K562 (cell line): ENCODE results near the gene ROR2. TPM values are rescaled to one million over a fixed set of nuclear protein-coding genes. Genes with fewer than 3 reads are reported as not detected.
A peak's percentile ranks its signal among the peaks of the same experiment; 100 is the strongest.

Source experiments
- CBX2 ChIP-seq: fragments of 200-600 bp; sonication (generic); IDR thresholded peaks from one replicate; pipeline ENCODE4 v1.6.1; 2012; ENCODE audit warnings: mild to moderate bottlenecking, low read length, inconsistent platforms; ENCODE audit not compliant: insufficient read depth, poor library complexity, severe bottlenecking
- CHD1 ChIP-seq: fragments of 200-600 bp; sonication (generic); IDR thresholded peaks from one replicate; pipeline ENCODE4 v1.6.1; 2012; ENCODE audit warnings: mild to moderate bottlenecking, moderate library complexity, low read length, inconsistent platforms
- CTBP1 ChIP-seq: fragments of 450-650 bp; IDR thresholded peaks from 2 replicates; pipeline ENCODE4 v1.6.1; 2016; ENCODE audit warnings: borderline replicate concordance
- EP400 ChIP-seq: fragments of 450-650 bp; IDR thresholded peaks from 2 replicates; pipeline ENCODE4 v1.6.1; 2017; ENCODE audit warnings: antibody characterized with exemption, mild to moderate bottlenecking, moderate library complexity
- ERF ChIP-seq: fragments of 450-650 bp; formaldehyde crosslinking; IDR thresholded peaks from 2 replicates; pipeline ENCODE4 v1.4.0; 2020; ENCODE audit warnings: mild to moderate bottlenecking, mixed read lengths
- HOXB6 ChIP-seq: fragments of 250-450 bp; sonication (Bioruptor Pico); IDR thresholded peaks from 2 replicates; pipeline ENCODE4 v1.5.1; 2022; ENCODE audit warnings: mild to moderate bottlenecking, borderline replicate concordance
- KAT2B ChIP-seq: IDR thresholded peaks from one replicate; pipeline ENCODE4 v1.6.1; 2012; ENCODE audit warnings: low read depth, mild to moderate bottlenecking, control low read depth, inconsistent platforms, low read length, moderate library complexity
- MCM2 ChIP-seq: fragments of 450-650 bp; IDR thresholded peaks from 2 replicates; pipeline ENCODE4 v1.6.1; 2017; ENCODE audit warnings: low read depth, mild to moderate bottlenecking
- PTTG1 ChIP-seq: fragments of 450-650 bp; IDR thresholded peaks from 2 replicates; pipeline ENCODE4 v1.6.1; 2016; ENCODE audit warnings: low read depth, mild to moderate bottlenecking, missing genetic modification characterization, missing compliant biosample characterization
- RAD21 ChIP-seq, 2 experiments: fragments of 250-450 bp in 1 of 2; fragments of 450-650 bp in 1 of 2; sonication (Bioruptor Pico) in 1 of 2; formaldehyde crosslinking in 1 of 2; IDR thresholded peaks in 1 of 2; conservative IDR thresholded peaks in 1 of 2; 2 replicates each; pipeline versions ENCODE4 v1.4.0 to v1.8.0; 2020 to 2022; ENCODE audit warnings: mild to moderate bottlenecking in 2 of 2, moderate library complexity in 1 of 2
- RBM15 ChIP-seq: fragments of 200-400 bp; formaldehyde crosslinking; IDR thresholded peaks from 2 replicates; pipeline ENCODE4 v1.6.1; 2018; ENCODE audit warnings: mild to moderate bottlenecking, low read length, moderate library complexity; ENCODE audit not compliant: insufficient read depth
- SIN3A ChIP-seq, 2 experiments: fragments of 150-350 bp in 1 of 2; IDR thresholded peaks; 2 replicates each; pipeline ENCODE4 v1.6.1; 2011 to 2016; ENCODE audit warnings: borderline replicate concordance in 2 of 2, low read depth in 2 of 2, low read length in 2 of 2, mild to moderate bottlenecking in 2 of 2, moderate library complexity in 2 of 2; ENCODE audit not compliant: control insufficient read depth in 1 of 2
- ZBTB34 ChIP-seq: fragments of 250-450 bp; sonication (Bioruptor Pico); IDR thresholded peaks from 2 replicates; pipeline ENCODE4 v1.8.0; 2021; ENCODE audit warnings: mild to moderate bottlenecking, moderate library complexity
- ZNF134 ChIP-seq: fragments of 250-450 bp; sonication (Bioruptor Pico); conservative IDR thresholded peaks from 2 replicates; pipeline ENCODE4 v1.4.0; 2020
- ZNF263 ChIP-seq: sonication (generic); formaldehyde crosslinking; IDR thresholded peaks from 2 replicates; pipeline ENCODE4 v1.8.0; 2022; ENCODE audit warnings: mild to moderate bottlenecking, missing genetic modification reagents, borderline replicate concordance
- ZNF316 ChIP-seq: fragments of 450-650 bp; IDR thresholded peaks from 2 replicates; pipeline ENCODE4 v1.6.1; 2016
- polyA plus RNA-seq, 8 experiments: library from polyadenylated mRNA; depleted of rRNA in 4 of 8; stranded (reverse) in 5 of 8; unstranded in 3 of 8; fragments of >200 nt; fragmentation: Nextera tagmentation in 2 of 8; fragmentation: Illumina TruSeq in 1 of 8; extraction: Ambion mirVana in 2 of 8; extraction: Trizol in 1 of 8; gene quantifications; 2 replicates each; pipeline versions ENCODE4 v1.2.1 to v1.2.3, GENCODE V29; 2011 to 2014; ENCODE audit warnings: inconsistent platforms in 1 of 8, missing spikeins in 1 of 8
- total RNA-seq, 7 experiments: library from RNA; depleted of rRNA in 6 of 7; stranded (reverse); fragments of >200 nt in 6 of 7; fragmentation: Illumina TruSeq in 2 of 7; extraction: Trizol in 2 of 7; gene quantifications; 2 replicates each; pipeline versions ENCODE4 v1.2.1 to v1.2.3, GENCODE V29; 2011 to 2021; ENCODE audit warnings: low replicate concordance in 1 of 7
- TF ChIP-seq, protein P1 (sequence below): sonication (generic); formaldehyde crosslinking; IDR thresholded peaks from 2 replicates; pipeline ENCODE4 v1.8.1; 2022; ENCODE audit warnings: missing genetic modification reagents
- TF ChIP-seq, protein P2 (sequence below), 2 experiments: fragments of 200-800 bp in 1 of 2; sonication (Bioruptor generic) in 1 of 2; sonication (generic) in 1 of 2; formaldehyde crosslinking in 1 of 2; IDR thresholded peaks in 1 of 2; conservative IDR thresholded peaks in 1 of 2; 2 replicates each; pipeline versions ENCODE4 v1.5.0 to v1.6.1; 2016 to 2020; ENCODE audit warnings: missing compliant biosample characterization in 1 of 2, missing genetic modification characterization in 1 of 2, missing genetic modification reagents in 1 of 2
- TF ChIP-seq, protein P3 (sequence below): fragments of 250-450 bp; sonication (Bioruptor Pico); IDR thresholded peaks from 2 replicates; pipeline ENCODE4 v1.4.0; 2020; ENCODE audit warnings: mild to moderate bottlenecking, moderate library complexity

The ROR2 gene
- total and polyA plus RNA-seq, 9 of the 15 experiments (the other 6 are each of a cell fraction or from before 2014, with no cell fraction given) = 5.6 to 33.8 (median 15.3) TPM

- TF ChIP-seq SIN3A (IDR thresholded peaks at IDR 0.05; ENCODE audit: borderline replicate concordance in 2 of 2, control insufficient read depth in 1 of 2, low read depth in 2 of 2, low read length in 2 of 2) (no peak; a peak in 1 of 4 replicates), EP400 (peak; percentile 47; the same call in 1 of the 2 replicates), MCM2 (no peak), ZNF263 (CRISPR knock-in tag) (peak; percentile 96), RBM15 (no peak), ZNF134 (CRISPR knock-in tag) (no peak), ZBTB34 (CRISPR knock-in tag) (no peak), CTBP1 (peak; percentile 72), ERF (CRISPR knock-in tag) (no peak), RAD21 (CRISPR knock-in tag; conservative IDR thresholded peaks at IDR 0.05 in 1 of 2, IDR thresholded peaks at IDR 0.05 in 1 of 2) (peak; percentile 27 to 30; a peak in 2 of 4 replicates), KAT2B (no peak), PTTG1 (tag) (no peak), CBX2 (no peak), ZNF316 (no peak), CHD1 (no peak), HOXB6 (CRISPR knock-in tag) (no peak)
- TF ChIP-seq, protein P1, sequence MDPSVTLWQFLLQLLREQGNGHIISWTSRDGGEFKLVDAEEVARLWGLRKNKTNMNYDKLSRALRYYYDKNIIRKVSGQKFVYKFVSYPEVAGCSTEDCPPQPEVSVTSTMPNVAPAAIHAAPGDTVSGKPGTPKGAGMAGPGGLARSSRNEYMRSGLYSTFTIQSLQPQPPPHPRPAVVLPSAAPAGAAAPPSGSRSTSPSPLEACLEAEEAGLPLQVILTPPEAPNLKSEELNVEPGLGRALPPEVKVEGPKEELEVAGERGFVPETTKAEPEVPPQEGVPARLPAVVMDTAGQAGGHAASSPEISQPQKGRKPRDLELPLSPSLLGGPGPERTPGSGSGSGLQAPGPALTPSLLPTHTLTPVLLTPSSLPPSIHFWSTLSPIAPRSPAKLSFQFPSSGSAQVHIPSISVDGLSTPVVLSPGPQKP (CRISPR knock-in tag) = no peak
- TF ChIP-seq, protein P2, sequence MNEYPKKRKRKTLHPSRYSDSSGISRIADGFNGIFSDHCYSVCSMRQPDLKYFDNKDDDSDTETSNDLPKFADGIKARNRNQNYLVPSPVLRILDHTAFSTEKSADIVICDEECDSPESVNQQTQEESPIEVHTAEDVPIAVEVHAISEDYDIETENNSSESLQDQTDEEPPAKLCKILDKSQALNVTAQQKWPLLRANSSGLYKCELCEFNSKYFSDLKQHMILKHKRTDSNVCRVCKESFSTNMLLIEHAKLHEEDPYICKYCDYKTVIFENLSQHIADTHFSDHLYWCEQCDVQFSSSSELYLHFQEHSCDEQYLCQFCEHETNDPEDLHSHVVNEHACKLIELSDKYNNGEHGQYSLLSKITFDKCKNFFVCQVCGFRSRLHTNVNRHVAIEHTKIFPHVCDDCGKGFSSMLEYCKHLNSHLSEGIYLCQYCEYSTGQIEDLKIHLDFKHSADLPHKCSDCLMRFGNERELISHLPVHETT (CRISPR knock-in tag; conservative IDR thresholded peaks at IDR 0.05 in 1 of 2, IDR thresholded peaks at IDR 0.05 in 1 of 2) = no peak
- TF ChIP-seq, protein P3, sequence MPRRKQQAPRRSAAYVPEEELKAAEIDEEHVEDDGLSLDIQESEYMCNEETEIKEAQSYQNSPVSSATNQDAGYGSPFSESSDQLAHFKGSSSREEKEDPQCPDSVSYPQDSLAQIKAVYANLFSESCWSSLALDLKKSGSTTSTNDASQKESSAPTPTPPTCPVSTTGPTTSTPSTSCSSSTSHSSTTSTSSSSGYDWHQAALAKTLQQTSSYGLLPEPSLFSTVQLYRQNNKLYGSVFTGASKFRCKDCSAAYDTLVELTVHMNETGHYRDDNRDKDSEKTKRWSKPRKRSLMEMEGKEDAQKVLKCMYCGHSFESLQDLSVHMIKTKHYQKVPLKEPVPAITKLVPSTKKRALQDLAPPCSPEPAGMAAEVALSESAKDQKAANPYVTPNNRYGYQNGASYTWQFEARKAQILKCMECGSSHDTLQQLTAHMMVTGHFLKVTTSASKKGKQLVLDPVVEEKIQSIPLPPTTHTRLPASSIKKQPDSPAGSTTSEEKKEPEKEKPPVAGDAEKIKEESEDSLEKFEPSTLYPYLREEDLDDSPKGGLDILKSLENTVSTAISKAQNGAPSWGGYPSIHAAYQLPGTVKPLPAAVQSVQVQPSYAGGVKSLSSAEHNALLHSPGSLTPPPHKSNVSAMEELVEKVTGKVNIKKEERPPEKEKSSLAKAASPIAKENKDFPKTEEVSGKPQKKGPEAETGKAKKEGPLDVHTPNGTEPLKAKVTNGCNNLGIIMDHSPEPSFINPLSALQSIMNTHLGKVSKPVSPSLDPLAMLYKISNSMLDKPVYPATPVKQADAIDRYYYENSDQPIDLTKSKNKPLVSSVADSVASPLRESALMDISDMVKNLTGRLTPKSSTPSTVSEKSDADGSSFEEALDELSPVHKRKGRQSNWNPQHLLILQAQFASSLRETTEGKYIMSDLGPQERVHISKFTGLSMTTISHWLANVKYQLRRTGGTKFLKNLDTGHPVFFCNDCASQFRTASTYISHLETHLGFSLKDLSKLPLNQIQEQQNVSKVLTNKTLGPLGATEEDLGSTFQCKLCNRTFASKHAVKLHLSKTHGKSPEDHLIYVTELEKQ (CRISPR knock-in tag) = no peak
Observed at GRCh38 chr9:91948597-91949391, 1.2 kb downstream of the ROR2 start (continued).
